ENCODE data around the gene PHYKPL.

PHYKPL gene

GRCh38 chr5:178232124-178232919 lies at the start of gene PHYKPL:
TSS of gene PHYKPL (minus strand) at chr5:178232802. CDS start at chr5:178232550, 252 bp downstream.
- DNase-seq: peak; percentile 64 to 70

- DNase-seq: no peak
Measured at GRCh38 chr5:178282391-178282790, 49.8 kb upstream of the PHYKPL start.

GRCh38 chr5:178281331-178281730 lies 48.7 kb upstream of the PHYKPL start:
- DNase-seq: no peak

GRCh38 chr5:178280631-178281030 lies 48.0 kb upstream of the PHYKPL start:
- DNase-seq: no peak

GRCh38 chr5:178279723-178280438 lies 47.3 kb upstream of the PHYKPL start:
- peak; percentile 34 to 63 for DNase-seq

GRCh38 chr5:178279026-178279722 lies 46.6 kb upstream of the PHYKPL start:
- no peak for DNase-seq

GRCh38 chr5:178278358-178279023 lies 45.9 kb upstream of the PHYKPL start:
- no peak for DNase-seq

- DNase-seq: no peak
Measured at GRCh38 chr5:178277866-178278265, 45.3 kb upstream of the PHYKPL start.

GRCh38 chr5:178277346-178277745 lies 44.7 kb upstream of the PHYKPL start:
- no peak for DNase-seq

- DNase-seq: no peak
Measured at GRCh38 chr5:178274781-178275537, 42.4 kb upstream of the PHYKPL start.

- no peak for DNase-seq
Measured at GRCh38 chr5:178273665-178274541, 41.3 kb upstream of the PHYKPL start.

GRCh38 chr5:178273041-178273440 lies 40.4 kb upstream of the PHYKPL start:
- DNase-seq: no peak

GRCh38 chr5:178272591-178272990 lies 40.0 kb upstream of the PHYKPL start:
- DNase-seq: no peak

GRCh38 chr5:178271726-178272479 lies 39.3 kb upstream of the PHYKPL start:
- no peak for DNase-seq

GRCh38 chr5:178271231-178271630 lies 38.6 kb upstream of the PHYKPL start:
- no peak for DNase-seq

GRCh38 chr5:178269499-178269898 lies 36.9 kb upstream of the PHYKPL start:
- no peak for DNase-seq

- no peak for DNase-seq
Measured at GRCh38 chr5:178267876-178268275, 35.3 kb upstream of the PHYKPL start.

- DNase-seq: no peak
Measured at GRCh38 chr5:178267245-178267644, 34.6 kb upstream of the PHYKPL start.

- DNase-seq: no peak
Measured at GRCh38 chr5:178266581-178266980, 34.0 kb upstream of the PHYKPL start.

GRCh38 chr5:178265746-178266145 lies 33.1 kb upstream of the PHYKPL start:
- no peak for DNase-seq
